ENCODE measurements around the gene MTNR1B. TPM values are rescaled to one million over a fixed set of nuclear protein-coding genes. Genes with fewer than 3 reads are reported as not detected.

Gene MTNR1B
- not detected for total RNA-seq (2021; ENCODE audit: unreplicated experiment)
- polyA plus RNA-seq (2012): not detected in 2 replicates
- Bru-seq, nascent RNA: not detected
- BruChase-seq, experiment 1, labeled RNA remaining after a 6-hour chase: not detected
- percentile 9 among the genes with signal in this experiment for BruChase-seq, experiment 2, labeled RNA remaining after a 2-hour chase
- long read RNA-seq: 0 reads

- H4K20me1 ChIP-seq (ENCODE audit: insufficient read depth): no peaks in the 10 kb centered on the region
- no peak within 1 kb of the TSS for H3K4me2 ChIP-seq (ENCODE audit: low read length)
- ATAC-seq: no peak
- no peak within 1 kb of the TSS for H3K9ac ChIP-seq (ENCODE audit: low read length)
- H3K79me2 ChIP-seq (ENCODE audit: insufficient read depth, low read length): no peaks in the 10 kb centered on the region
- ChIA-PET RAD21 (ENCODE audit: low non-redundant PET in 1 of 2, low total read pairs in 2 of 2, uncharacterized antibody in 2 of 2, unreplicated experiment in 2 of 2) (no interaction called here), CTCF (no interaction called here), POLR2A (no interaction called here)
- no peak for DNase-seq (ENCODE audit: low read depth, low spot score)
- no peaks in the 10 kb centered on the region for H3K9me2 ChIP-seq (ENCODE audit: insufficient read depth)
- H3K9me3 ChIP-seq (ENCODE audit: control insufficient read depth in 1 of 2, insufficient read depth in 1 of 2, low read depth in 1 of 2, low read length in 2 of 2): no peaks in the 10 kb centered on the region
- no peaks in the 10 kb centered on the region for H3K4me1 ChIP-seq (ENCODE audit: control insufficient read depth in 1 of 2, insufficient read depth in 2 of 2, low read length in 2 of 2)
- H3K4me3 ChIP-seq (replicated peaks in 1 of 2; ENCODE audit: low read depth in 1 of 2, low read length in 2 of 2): no peak within 1 kb of the TSS
- no peak for TF ChIP-seq EGR1 (IDR thresholded peaks at IDR 0.05; ENCODE audit: low read depth)
- TF ChIP-seq ZFX (IDR thresholded peaks at IDR 0.05): no peak
- TF ChIP-seq CEBPB (IDR thresholded peaks at IDR 0.05; ENCODE audit: low read depth): no peak
- no peak for TF ChIP-seq ZNF274 (IDR thresholded peaks at IDR 0.05; ENCODE audit: low read depth, low read length)
- TF ChIP-seq ZBTB33 (IDR thresholded peaks at IDR 0.05; ENCODE audit: extremely low read depth, insufficient replicate concordance, low read length): no peak
- no peak for TF ChIP-seq MAX (IDR thresholded peaks at IDR 0.05)
- no peak for TF ChIP-seq SIN3A (IDR thresholded peaks at IDR 0.05; ENCODE audit: low read depth)
- TF ChIP-seq TCF7L2 (IDR thresholded peaks at IDR 0.05; ENCODE audit: borderline replicate concordance, extremely low read depth, insufficient read depth, insufficient read length): no peak
- no peak for TF ChIP-seq JUND (IDR thresholded peaks at IDR 0.05)
- TF ChIP-seq, protein P1, sequence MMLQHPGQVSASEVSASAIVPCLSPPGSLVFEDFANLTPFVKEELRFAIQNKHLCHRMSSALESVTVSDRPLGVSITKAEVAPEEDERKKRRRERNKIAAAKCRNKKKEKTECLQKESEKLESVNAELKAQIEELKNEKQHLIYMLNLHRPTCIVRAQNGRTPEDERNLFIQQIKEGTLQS (IDR thresholded peaks at IDR 0.05): no peak
- TF ChIP-seq REST (IDR thresholded peaks at IDR 0.05; ENCODE audit: low read depth): no peak
- TF ChIP-seq EZH2 (IDR thresholded peaks at IDR 0.05): no peak
- no peak for TF ChIP-seq YY1 (IDR thresholded peaks at IDR 0.05; ENCODE audit: extremely low read depth, insufficient replicate concordance, low read depth, low read length)
- H3K36me3 ChIP-seq (ENCODE audit: control insufficient read depth in 1 of 2, insufficient read depth in 2 of 2, low read length in 2 of 2): no peaks in the 10 kb centered on the region
- intact Hi-C loops (cut with micrococcal nuclease): no loop called here
- BruUV-seq (replicated peaks): no TSS peak
- no peak within 1 kb of the TSS for H2AFZ ChIP-seq (ENCODE audit: low read depth, low read length, poor library complexity, severe bottlenecking)
- H3K27me3 ChIP-seq (ENCODE audit: insufficient read depth, low read length): no peaks in the 10 kb centered on the region
- no peak within 1 kb of the TSS for H3K27ac ChIP-seq (ENCODE audit: low read depth, low read length)
Observed at GRCh38 chr11:92969634-92970347, at the start of gene MTNR1B. MTNR1B (plus strand) TSS chr11:92969651; CDS start chr11:92969726, 75 bp downstream.

All from HCT116 (cell line).